ENCODE data around the gene MAP3K5. TPM values are rescaled to one million over a fixed set of nuclear protein-coding genes. Genes with fewer than 3 reads are reported as not detected.

The MAP3K5 gene
- total and polyA plus RNA-seq, 2 of the 8 experiments (the other 6 are each of a cell fraction or from before 2014, with no cell fraction given), result 0.63 to 2.6 TPM

- Histone ChIP-seq H3K14ac (ENCODE audit: insufficient read length) (no peak overlapping the region), H3K18ac (ENCODE audit: extremely low read depth, low read length) (no peak overlapping the region), H4K8ac (ENCODE audit: extremely low read depth, insufficient read depth, low read length) (no peak overlapping the region), H2BK15ac (ENCODE audit: low read length) (no peak overlapping the region), H2AFZ (ENCODE audit: low read length) (no peak overlapping the region), H3K36me3 (ENCODE audit: control insufficient read depth in 2 of 4, insufficient read depth in 4 of 4, low read length in 3 of 4) (no peaks in the 10 kb centered on the region), H2BK12ac (ENCODE audit: low read depth, low read length) (no peak overlapping the region), H3K23me2 (ENCODE audit: low read depth, low read length) (no peaks in the 10 kb centered on the region), H3K79me1 (ENCODE audit: low read depth, low read length) (no peaks in the 10 kb centered on the region), H3K56ac (replicated peaks; ENCODE audit: insufficient read length, low read depth, low read length) (no peak overlapping the region), H3K23ac (ENCODE audit: insufficient read length) (no peak overlapping the region), H4K91ac (replicated peaks; ENCODE audit: insufficient read length, low read length) (no peak overlapping the region), H4K5ac (ENCODE audit: insufficient read length, low read depth, low read length) (no peak overlapping the region), H3K4me3 (ENCODE audit: extremely low read depth in 1 of 4, insufficient read depth in 2 of 4, low read depth in 3 of 4, low read length in 4 of 4) (no peak overlapping the region), H2BK5ac (ENCODE audit: low read depth, low read length) (no peak overlapping the region), H3K27ac (ENCODE audit: low read depth, low read length) (no peak overlapping the region), H3K79me2 (ENCODE audit: control insufficient read depth in 1 of 2, insufficient read depth in 2 of 2, low read length in 2 of 2) (no peaks in the 10 kb centered on the region), H3K4me2 (ENCODE audit: insufficient read depth in 1 of 2, low read depth in 2 of 2, low read length in 2 of 2) (no peak overlapping the region), H3K4me1 (replicated peaks in 1 of 4; ENCODE audit: control insufficient read depth in 3 of 4, insufficient read depth in 4 of 4, low read length in 3 of 4) (no peaks in the 10 kb centered on the region), H3K4ac (replicated peaks; ENCODE audit: insufficient read length, low read depth, low read length) (no peak overlapping the region), H2AK5ac (ENCODE audit: low read depth, low read length) (no peak overlapping the region), H2BK120ac (replicated peaks; ENCODE audit: low read depth, low read length) (no peak overlapping the region), H3K27me3 (replicated peaks in 1 of 4; ENCODE audit: control insufficient read depth in 3 of 4, extremely low read depth in 1 of 4, insufficient read depth in 3 of 4, low read length in 3 of 4) (no peaks in the 10 kb centered on the region), H3K9ac (replicated peaks in 1 of 4; ENCODE audit: extremely low read depth in 1 of 4, low read depth in 3 of 4, low read length in 3 of 4) (no peak overlapping the region), H4K20me1 (replicated peaks in 1 of 2; ENCODE audit: control insufficient read depth in 1 of 2, insufficient read depth in 2 of 2, low read length in 2 of 2) (no peaks in the 10 kb centered on the region), H3K9me3 (ENCODE audit: insufficient read depth in 2 of 2, low read depth in 1 of 2, low read length in 1 of 2) (no peaks in the 10 kb centered on the region), H2BK20ac (ENCODE audit: low read length) (no peak overlapping the region)
- 93% methylated on average over 3 of the region's 3 CpGs; no CpG with 5 or more reads in 1 of the 2 experiments for WGBS, 2 experiments (ENCODE audit: extremely low coverage in 1 of 2, insufficient coverage in 1 of 2, insufficient read length in 1 of 2, insufficient replicate concordance in 2 of 2, low coverage in 1 of 2, low lambda C conversion rate in 2 of 2, missing lambda C conversion rate in 1 of 2)
- TF ChIP-seq SUZ12 (IDR thresholded peaks at IDR 0.05; ENCODE audit: low read length) (no peak), KDM5A (IDR thresholded peaks at IDR 0.05; ENCODE audit: low read length) (no peak)
- FAIRE-seq, result no peak
- POLR2A ChIA-PET (ENCODE audit: partially characterized antibody), result interaction anchor here (1.8 kb wide), 1 partner anchor 28 kb away, joined by 4 read pairs; the partner anchor contains the start of gene MAP3K5
- CTCF ChIA-PET (ENCODE audit: partially characterized antibody), result interaction anchor here (0.7 to 2.4 kb wide), 5 partner anchors 23 to 109 kb away, joined by 3 to 11 read pairs (median 3); partner anchors contain the start of gene MAP3K5
- no peak for DNase-seq (ENCODE audit: low read depth in 1 of 2, low spot score in 2 of 2)
These were observed 27.7 kb downstream of the MAP3K5 start for GRCh38 chr6:136764517-136764993.

Measured in H1 (cell line).